B cell (primary cell): ENCODE results near the gene MLANA. TPM values are rescaled to one million over a fixed set of nuclear protein-coding genes. Genes with fewer than 3 reads are reported as not detected.

ENCODE experiments used
- ATAC-seq: fragments of 200-7000 bp; cut with Tn5 transposase; one replicate; pipeline ENCODE4 v1.10.0; 2021; ENCODE audit warnings: low read depth, mild to moderate bottlenecking, moderate number of reproducible peaks, moderate library complexity
- CTCF ChIA-PET: fragments of 350-600 bp; sonication (Branson Sonifier 250); formaldehyde crosslinking; loops from one replicate; lab custom pipeline; 2021; ENCODE audit warnings: antibody characterized with exemption, inconsistent platforms; lab: Charles Lee
- POLR2A ChIA-PET: fragments of 350-600 bp; sonication (Branson Sonifier 250); formaldehyde crosslinking; loops from one replicate; lab custom pipeline; 2021; ENCODE audit warnings: antibody characterized with exemption; lab: Charles Lee
- DNase-seq: peaks from one replicate; pipeline ENCODE4 v3.0.0; 2013
- H2AFZ ChIP-seq: 2 replicates; pipeline ENCODE4 v1.6.1; 2012; ENCODE audit warnings: mild to moderate bottlenecking, low read depth, low read length; ENCODE audit not compliant: insufficient read depth, poor library complexity, severe bottlenecking
- H3K27ac ChIP-seq, 2 donors: 1 replicate in 1 of 2; 2 replicates in 1 of 2; pipeline ENCODE4 v1.5.1; 2012 to 2013; ENCODE audit warnings: low read length in 2 of 2, mild to moderate bottlenecking in 2 of 2, moderate library complexity in 1 of 2
- H3K27me3 ChIP-seq, 4 experiments: fragments of 200-600 bp in 1 of 4; sonication (generic) in 1 of 4; replicated peaks in 1 of 4; 1 replicate in 2 of 4; 2 replicates in 2 of 4; pipeline versions ENCODE4 v1.6.1 to v1.7.0; 2013 to 2016; ENCODE audit warnings: low read length in 3 of 4, mild to moderate bottlenecking in 2 of 4, mixed read lengths in 1 of 4, moderate library complexity in 1 of 4; ENCODE audit not compliant: insufficient read depth in 4 of 4, control insufficient read depth in 3 of 4; ENCODE audit errors: control extremely low read depth in 1 of 4
- H3K36me3 ChIP-seq, 2 experiments: replicated peaks in 1 of 2; 1 replicate in 1 of 2; 2 replicates in 1 of 2; pipeline versions ENCODE4 v1.6.1 to v1.7.1; 2013; ENCODE audit warnings: low read length in 1 of 2; ENCODE audit not compliant: insufficient read depth in 2 of 2, control insufficient read depth in 1 of 2; ENCODE audit errors: control extremely low read depth in 1 of 2, extremely low read depth in 1 of 2
- H3K4me1 ChIP-seq, 2 donors: fragments of 200-600 bp in 1 of 2; sonication (generic) in 1 of 2; 1 replicate in 1 of 2; 2 replicates in 1 of 2; pipeline versions ENCODE4 v1.5.1 to v1.6.1; 2013 to 2017; ENCODE audit warnings: low read length in 2 of 2; ENCODE audit not compliant: control insufficient read depth in 2 of 2, insufficient read depth in 2 of 2
- H3K4me2 ChIP-seq: replicated peaks from 2 replicates; pipeline ENCODE3; 2012; ENCODE audit warnings: mild to moderate bottlenecking, low read depth, low read length; ENCODE audit not compliant: poor library complexity, severe bottlenecking
- H3K4me3 ChIP-seq, 5 experiments: fragments of 200-600 bp in 1 of 5; sonication (generic) in 1 of 5; 1 replicate in 3 of 5; 2 replicates in 2 of 5; pipeline versions ENCODE4 v1.5.1 to v1.7.0; 2011 to 2016; ENCODE audit warnings: low read length in 4 of 5, mild to moderate bottlenecking in 4 of 5, low read depth in 2 of 5, control low read depth in 1 of 5, moderate library complexity in 1 of 5; ENCODE audit not compliant: insufficient read depth in 1 of 5; ENCODE audit errors: control extremely low read depth in 1 of 5, extremely low read depth in 1 of 5
- H3K79me2 ChIP-seq: fragments of 200-600 bp; sonication (generic); one replicate; pipeline ENCODE4 v1.6.0; 2016; ENCODE audit warnings: low read length; ENCODE audit not compliant: control insufficient read depth, insufficient read depth
- H3K9ac ChIP-seq: fragments of 200-600 bp; sonication (generic); 2 replicates; pipeline ENCODE4 v1.6.1; 2017; ENCODE audit warnings: mild to moderate bottlenecking, low read length, moderate library complexity
- H3K9me3 ChIP-seq, 3 donors: one replicate each; pipeline versions ENCODE4 v1.6.1 to v1.7.1; 2013; ENCODE audit warnings: low read length in 2 of 3; ENCODE audit not compliant: control insufficient read depth in 2 of 3, insufficient read depth in 1 of 3; ENCODE audit errors: control extremely low read depth in 1 of 3
- H4K20me1 ChIP-seq: 2 replicates; pipeline ENCODE4 v1.6.0; 2012; ENCODE audit warnings: mild to moderate bottlenecking, low read length; ENCODE audit not compliant: insufficient read depth, control insufficient read depth, poor library complexity, severe bottlenecking
- H3K27ac Mint-ChIP-seq: one replicate; pipeline ENCODE4 v1.8.0; 2021; ENCODE audit warnings: mixed read lengths
- H3K27me3 Mint-ChIP-seq: one replicate; pipeline ENCODE4 v1.8.0; 2021; ENCODE audit warnings: mixed read lengths
- H3K4me1 Mint-ChIP-seq: one replicate; pipeline ENCODE4 v1.8.0; 2021; ENCODE audit warnings: mixed read lengths
- H3K4me3 Mint-ChIP-seq: one replicate; pipeline ENCODE4 v1.8.0; 2021; ENCODE audit warnings: mixed read lengths
- H3K9me3 Mint-ChIP-seq: one replicate; pipeline ENCODE4 v1.8.0; 2022; ENCODE audit warnings: mixed read lengths; ENCODE audit not compliant: insufficient read depth
- CTCF ChIP-seq: fragments of 200-600 bp; IDR thresholded peaks from one replicate; pipeline ENCODE4 v1.8.0; 2022; ENCODE audit warnings: antibody characterized with exemption, mild to moderate bottlenecking
- EZH2 ChIP-seq: IDR thresholded peaks from 2 replicates; pipeline ENCODE4 v1.6.1; 2012; ENCODE audit warnings: borderline replicate concordance, low read depth, mild to moderate bottlenecking, moderate library complexity, low read length; ENCODE audit not compliant: insufficient read depth, poor library complexity, severe bottlenecking
- WGBS: methylation state at CpG from one replicate; pipeline ENCODE4 v1.1.5; 2013; ENCODE audit warnings: missing lambda C conversion rate; ENCODE audit not compliant: insufficient coverage; 5-methylcytosine and 5-hydroxymethylcytosine counted together
- intact Hi-C: fragments of 100-400 bp; cut with micrococcal nuclease; formaldehyde crosslinking; loops from one replicate; pipeline ENCODE4 v1.10.0; 2022
- polyA plus RNA-seq: library from polyadenylated mRNA; depleted of rRNA; stranded (reverse); fragments of >200 nt; gene quantifications from 2 replicates; pipeline ENCODE4 v1.2.3, GENCODE V29; 2012
- total RNA-seq, 2 donors: library from RNA; stranded (reverse); fragments of 120-200 nt in 1 of 2; gene quantifications; 1 replicate in 1 of 2; 2 replicates in 1 of 2; pipeline versions ENCODE4 v1.2.3 to v1.2.4, GENCODE V29; 2013 to 2022

MLANA gene
- total and polyA plus RNA-seq, 2 donors (not counting 1 experiment from before 2014, with no cell fraction given): not detected

DNA sequence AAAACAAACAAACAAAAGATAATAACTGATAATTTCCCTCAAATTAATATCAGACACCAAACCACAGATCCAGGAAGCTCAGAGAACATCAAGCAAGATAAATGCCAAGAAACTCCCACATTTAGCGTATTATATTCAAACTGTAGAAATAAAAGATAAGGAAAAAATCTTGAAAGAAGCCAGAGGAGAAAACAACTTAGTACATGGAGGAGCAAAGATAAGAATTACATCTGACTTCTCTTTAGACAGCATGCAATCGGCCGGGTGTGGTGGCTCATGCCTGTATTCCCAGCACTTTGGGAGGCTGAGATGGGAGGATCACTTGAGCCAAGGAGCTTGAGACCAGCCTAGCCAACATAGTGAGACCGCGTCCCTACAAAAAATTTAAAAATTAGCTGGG lies 17.2 kb upstream of the MLANA start:
- Histone ChIP-seq H3K9ac (no peak overlapping the region), H2AFZ (no peak overlapping the region), H3K9me3 (peaks cover 0 to 3% (median 0%) of the 10 kb centered on the region in 3 donors), H3K79me2 (no peaks in the 10 kb centered on the region), H4K20me1 (no peaks in the 10 kb centered on the region), H3K36me3 (peaks cover 0 to 3% of the 10 kb centered on the region in 2 experiments), H3K4me2 (no peak overlapping the region), H3K27ac (no peak overlapping the region), H3K4me3 (no peak overlapping the region), H3K4me1 (peaks cover 0 to 7% of the 10 kb centered on the region in 2 donors), H3K27me3 (no peaks in the 10 kb centered on the region)
- POLR2A ChIA-PET: no interaction called here
- intact Hi-C loops: no loop called here
- Mint-ChIP-seq H3K9me3 (no peaks in the 10 kb centered on the region), H3K27ac (no peak overlapping the region), H3K4me1 (peaks cover 7% of the 10 kb centered on the region), H3K4me3 (no peak overlapping the region), H3K27me3 (no peaks in the 10 kb centered on the region)
- no peak for DNase-seq
- ATAC-seq: no peak
- WGBS: 100% methylated on average over 2 of the region's 5 CpGs
- CTCF ChIA-PET: no interaction called here
- no peak for TF ChIP-seq EZH2
- no peak for TF ChIP-seq CTCF

DNA sequence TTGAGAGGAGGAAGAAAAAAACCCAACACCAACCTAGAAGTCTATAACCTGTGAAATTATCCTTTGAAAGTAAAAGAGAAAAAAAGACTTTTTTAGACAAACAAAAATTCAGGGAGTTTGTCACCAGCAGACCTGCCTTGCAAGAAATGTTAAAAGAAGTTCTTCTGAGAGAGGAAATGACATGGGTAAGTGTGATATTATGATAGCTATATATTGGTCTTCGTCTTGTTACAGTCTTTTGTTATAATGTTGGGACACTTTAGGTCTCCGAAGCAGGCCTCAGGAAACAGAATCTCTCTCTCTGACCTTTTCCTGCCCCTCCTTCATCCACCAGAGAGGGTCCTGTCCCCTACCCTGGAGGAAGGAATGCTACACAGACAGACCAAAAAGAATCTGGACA lies 16.6 kb upstream of the MLANA start:
- Mint-ChIP-seq H3K9me3 (no peaks in the 10 kb centered on the region), H3K27me3 (no peaks in the 10 kb centered on the region), H3K4me3 (no peak overlapping the region), H3K4me1 (peaks cover 7% of the 10 kb centered on the region), H3K27ac (no peak overlapping the region)
- intact Hi-C loops: no loop called here
- TF ChIP-seq CTCF (no peak), EZH2 (no peak)
- Histone ChIP-seq H3K79me2 (no peaks in the 10 kb centered on the region), H3K36me3 (peaks cover 0 to 3% of the 10 kb centered on the region in 2 experiments), H3K27me3 (no peaks in the 10 kb centered on the region), H4K20me1 (no peaks in the 10 kb centered on the region), H3K9ac (no peak overlapping the region), H3K4me2 (no peak overlapping the region), H3K9me3 (peaks cover 0 to 3% (median 0%) of the 10 kb centered on the region in 3 donors), H3K4me3 (no peak overlapping the region), H3K4me1 (peaks cover 0 to 7% of the 10 kb centered on the region in 2 donors), H2AFZ (no peak overlapping the region), H3K27ac (no peak overlapping the region)
- ATAC-seq (no peak), DNase-seq (no peak)
- 67% methylated on average over 1 of the region's 2 CpGs for WGBS
- CTCF ChIA-PET: interaction anchor here (0.7 kb wide), 1 partner anchor 41 kb away, joined by 3 read pairs; the partner anchor contains the start of gene ERMP1
- POLR2A ChIA-PET: no interaction called here
